NT2/D1 (cell line): ENCODE results near the gene TRIM13.
"Not testable (repeated sequence)": the region's sequence is repeated elsewhere in the genome, so short reads cannot be mapped to it uniquely, and the experiment has no call there.

Experiments
- YY1 ChIP-seq: IDR thresholded peaks from 2 replicates; pipeline ENCODE4 v1.6.1; 2011; ENCODE audit not compliant: insufficient read length, insufficient read depth
- ZNF274 ChIP-seq: IDR thresholded peaks from 2 replicates; pipeline ENCODE4 v1.6.1; 2011; ENCODE audit warnings: mild to moderate bottlenecking, low read depth, low read length

- not testable (repeated sequence) for TF ChIP-seq ZNF274, YY1
Measured at GRCh38 chr13:49990612-49991011, 6.2 kb upstream of the TRIM13 start.
